GM10248 (cell line): ENCODE results near the gene KCNMB2.
A peak's percentile ranks its signal among the peaks of the same experiment; 100 is the strongest.

ENCODE experiments used
- CTCF ChIA-PET: fragments of 300-600 bp; sonication (Branson Sonifier 250); formaldehyde crosslinking; extraction: SDS; loops from one replicate; lab custom pipeline; 2021; ENCODE audit warnings: antibody characterized with exemption; lab: Yijun Ruan, JAX
- POLR2A ChIA-PET: fragments of 350-650 bp; sonication (Branson Sonifier 250); formaldehyde crosslinking; extraction: SDS; loops from one replicate; lab custom pipeline; 2020; ENCODE audit warnings: antibody characterized with exemption; lab: Yijun Ruan, JAX
- DNase-seq: peaks from one replicate; pipeline ENCODE4 v3.0.0; 2012; ENCODE audit errors: extremely low spot score
- TF ChIP-seq, protein P1 (sequence below): IDR thresholded peaks from 2 replicates; pipeline ENCODE4 v1.5.1; 2012; ENCODE audit warnings: mild to moderate bottlenecking, low read depth; ENCODE audit errors: extremely low read depth, missing control alignments, control extremely low read depth

Gene KCNMB2

DNA sequence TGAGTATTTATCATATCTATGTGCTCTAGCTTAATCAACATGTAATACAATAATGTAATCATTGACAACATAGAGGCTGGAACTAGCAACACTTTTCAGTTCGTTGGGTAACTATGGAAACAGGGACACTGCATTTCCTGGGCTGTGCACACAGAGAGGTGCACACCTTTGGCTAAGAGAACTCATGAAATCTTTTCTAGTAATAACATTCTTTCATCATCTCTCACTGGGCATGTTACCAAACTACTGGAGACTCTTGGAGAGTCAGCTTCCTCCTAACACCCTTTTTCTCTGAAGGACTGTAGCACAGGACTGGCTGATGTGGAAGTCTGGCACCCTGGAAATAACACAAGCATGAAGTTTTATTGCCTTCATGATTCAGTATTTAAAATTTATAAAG lies 135.6 kb downstream of the KCNMB2 start:
- POLR2A ChIA-PET = no interaction called here
- TF ChIP-seq, protein P1, sequence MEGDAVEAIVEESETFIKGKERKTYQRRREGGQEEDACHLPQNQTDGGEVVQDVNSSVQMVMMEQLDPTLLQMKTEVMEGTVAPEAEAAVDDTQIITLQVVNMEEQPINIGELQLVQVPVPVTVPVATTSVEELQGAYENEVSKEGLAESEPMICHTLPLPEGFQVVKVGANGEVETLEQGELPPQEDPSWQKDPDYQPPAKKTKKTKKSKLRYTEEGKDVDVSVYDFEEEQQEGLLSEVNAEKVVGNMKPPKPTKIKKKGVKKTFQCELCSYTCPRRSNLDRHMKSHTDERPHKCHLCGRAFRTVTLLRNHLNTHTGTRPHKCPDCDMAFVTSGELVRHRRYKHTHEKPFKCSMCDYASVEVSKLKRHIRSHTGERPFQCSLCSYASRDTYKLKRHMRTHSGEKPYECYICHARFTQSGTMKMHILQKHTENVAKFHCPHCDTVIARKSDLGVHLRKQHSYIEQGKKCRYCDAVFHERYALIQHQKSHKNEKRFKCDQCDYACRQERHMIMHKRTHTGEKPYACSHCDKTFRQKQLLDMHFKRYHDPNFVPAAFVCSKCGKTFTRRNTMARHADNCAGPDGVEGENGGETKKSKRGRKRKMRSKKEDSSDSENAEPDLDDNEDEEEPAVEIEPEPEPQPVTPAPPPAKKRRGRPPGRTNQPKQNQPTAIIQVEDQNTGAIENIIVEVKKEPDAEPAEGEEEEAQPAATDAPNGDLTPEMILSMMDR = no peak
- CTCF ChIA-PET = interaction anchor here (0.9 to 1.6 kb wide), 4 partner anchors 9 to 38 kb away, joined by 3 to 5 read pairs (median 3); no protein-coding TSS in a partner anchor
- DNase-seq = no peak

DNA sequence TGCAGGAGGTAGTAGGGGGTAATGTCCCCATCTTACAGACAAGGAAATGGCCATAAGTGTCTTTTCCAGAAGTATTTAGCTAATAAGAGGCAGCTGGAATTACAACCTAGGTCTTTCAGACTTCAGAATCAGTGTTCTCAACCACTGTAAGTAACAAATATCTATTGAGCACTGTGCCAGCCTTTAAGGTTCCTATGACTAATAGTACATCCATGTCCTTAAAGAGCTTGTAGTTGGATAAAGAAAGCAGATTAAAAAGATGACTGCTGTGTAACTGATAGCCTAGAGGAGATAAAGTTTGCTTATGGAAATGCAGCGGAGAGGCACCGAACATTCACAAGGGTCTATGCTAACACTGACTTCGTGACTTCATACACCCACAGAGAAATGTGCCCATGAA lies 136.0 kb downstream of the KCNMB2 start:
- ChIA-PET POLR2A (no interaction called here), CTCF (interaction anchor here (0.7 to 1.6 kb wide), 5 partner anchors 10 to 37 kb away, joined by 3 to 5 read pairs (median 3); no protein-coding TSS in a partner anchor)
- TF ChIP-seq, protein P1 = no peak
- DNase-seq = no peak

DNA sequence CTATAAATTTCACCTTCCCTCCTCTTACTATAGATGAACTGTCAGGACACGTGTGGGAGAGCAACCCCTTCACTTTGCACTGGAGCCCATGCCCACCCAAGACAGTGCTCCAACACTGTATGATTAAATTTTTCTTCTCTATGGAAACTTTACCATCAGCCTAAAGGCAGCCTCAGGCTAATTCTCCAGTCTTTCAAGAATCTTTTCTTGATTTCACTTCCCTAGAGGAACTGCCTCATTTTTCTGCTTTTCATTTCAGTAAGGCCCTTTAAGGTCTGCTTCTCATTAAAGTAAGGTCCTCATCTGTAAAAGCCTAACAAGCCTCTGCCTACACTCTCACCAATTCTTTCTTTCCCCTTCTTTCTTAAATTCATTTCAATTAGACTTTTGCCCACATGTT lies 137.3 kb downstream of the KCNMB2 start:
- TF ChIP-seq, protein P1 = no peak
- ChIA-PET CTCF (interaction anchor here (1.6 kb wide), 1 partner anchor 30 kb away, joined by 3 read pairs; no protein-coding TSS in a partner anchor), POLR2A (no interaction called here)
- DNase-seq = no peak

DNA sequence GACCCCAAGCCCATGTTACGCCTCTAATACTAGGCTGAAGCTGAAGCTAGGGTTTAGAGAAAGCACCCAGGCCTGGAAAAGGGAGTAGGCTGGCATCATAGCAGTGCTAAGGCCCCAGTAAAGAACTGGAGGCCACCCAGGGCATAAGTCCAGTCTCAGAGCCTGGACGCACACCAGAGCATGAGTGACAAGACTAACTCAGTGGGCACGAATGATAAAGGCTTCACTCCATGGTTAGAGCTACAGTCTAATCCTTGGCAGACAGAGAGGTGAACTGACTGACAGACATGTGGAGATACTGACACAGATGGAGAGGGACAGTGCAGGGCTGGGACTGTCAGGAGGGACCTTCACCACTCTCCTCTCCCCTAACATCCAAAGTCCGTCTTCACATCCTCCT lies 139.8 kb downstream of the KCNMB2 start:
- TF ChIP-seq, protein P1 = no peak
- ChIA-PET POLR2A (no interaction called here), CTCF (interaction anchor here (0.8 to 2.3 kb wide), 4 partner anchors 8 to 219 kb away, joined by 3 to 4 read pairs (median 4); no protein-coding TSS in a partner anchor)
- no peak for DNase-seq

DNA sequence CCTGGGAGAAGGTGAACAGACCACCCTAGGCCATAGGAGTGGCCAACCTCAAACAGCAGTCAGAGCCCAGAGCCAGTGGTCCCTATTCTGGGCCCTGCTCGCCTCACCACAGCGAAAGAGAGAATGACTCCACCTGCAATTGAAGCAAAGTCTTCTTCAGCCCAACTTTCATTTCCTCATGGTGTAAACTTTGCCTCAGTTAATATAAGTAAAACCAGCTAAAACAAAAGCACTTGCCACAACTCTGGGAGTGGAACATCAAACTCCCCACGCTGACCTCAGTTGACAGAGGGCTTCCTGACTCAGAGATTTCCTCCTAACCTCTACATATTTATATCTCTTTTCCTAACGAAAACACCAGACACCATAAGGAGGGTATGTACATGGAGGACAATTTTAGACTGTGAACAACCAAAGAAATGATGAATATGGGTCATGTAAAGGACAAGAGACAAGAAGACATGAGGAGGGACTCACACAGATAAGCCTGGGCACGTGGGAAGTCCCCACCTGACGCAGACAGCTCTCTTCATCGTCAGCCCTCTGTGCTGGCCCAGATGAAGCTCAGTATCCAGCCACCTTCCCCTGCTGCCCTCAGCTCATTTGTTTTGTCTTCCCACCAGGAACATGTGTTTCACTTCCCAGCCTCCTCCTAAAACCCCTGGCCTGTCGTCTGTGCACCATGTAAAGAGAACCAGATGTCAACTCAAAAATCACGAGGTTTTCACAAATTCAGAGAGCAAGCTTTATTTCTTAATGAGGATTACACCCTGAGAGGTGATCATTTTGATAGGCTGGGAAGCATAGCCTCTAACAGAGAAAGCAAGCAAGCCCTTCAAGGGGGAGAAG lies 140.9 kb downstream of the KCNMB2 start:
- peak; percentile 29 for DNase-seq
- ChIA-PET CTCF (interaction anchor here (0.9 to 2.3 kb wide), 4 partner anchors 9 to 220 kb away, joined by 3 to 4 read pairs (median 4); no protein-coding TSS in a partner anchor), POLR2A (no interaction called here)
- TF ChIP-seq, protein P1 = no peak

DNA sequence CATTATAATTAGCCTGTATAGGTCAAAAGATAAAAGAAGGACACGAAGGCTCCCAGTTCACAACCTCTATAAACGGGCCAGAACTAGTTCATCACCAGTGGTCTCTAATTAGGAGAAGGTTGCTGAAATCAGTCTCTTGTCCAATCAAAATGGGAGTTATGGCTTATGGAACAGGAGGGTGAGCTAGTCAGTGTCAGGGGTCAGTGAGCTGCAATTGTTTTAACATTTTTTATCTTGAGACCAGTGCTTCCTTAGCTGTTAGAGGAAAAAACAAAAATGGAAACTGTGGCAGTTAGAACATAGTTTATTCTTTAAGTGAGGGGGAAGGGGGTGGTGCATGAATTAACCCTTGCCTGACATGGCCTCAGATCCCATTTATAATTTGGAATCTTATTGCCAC lies 141.7 kb downstream of the KCNMB2 start:
- TF ChIP-seq, protein P1 = no peak
- POLR2A ChIA-PET = no interaction called here
- no peak for DNase-seq
- CTCF ChIA-PET = interaction anchor here (0.9 to 2.3 kb wide), 3 partner anchors 9 to 30 kb away, joined by 3 to 4 read pairs (median 4); no protein-coding TSS in a partner anchor
